ENCODE results near the gene STXBP5.

- TF ChIP-seq POLR2A (IDR thresholded peaks at IDR 0.05; ENCODE audit: low read length) (no peak), GATA1 (IDR thresholded peaks at IDR 0.05; ENCODE audit: low read depth, low read length) (no peak)
Observed at GRCh38 chr6:147244832-147245231, 40.6 kb downstream of the STXBP5 start.
